ENCODE data around the gene SMARCA2. TPM values are rescaled to one million over a fixed set of nuclear protein-coding genes. Genes with fewer than 3 reads are reported as not detected.

Gene SMARCA2
- polyA plus RNA-seq, 1 donor, result 82.5 TPM

DNA sequence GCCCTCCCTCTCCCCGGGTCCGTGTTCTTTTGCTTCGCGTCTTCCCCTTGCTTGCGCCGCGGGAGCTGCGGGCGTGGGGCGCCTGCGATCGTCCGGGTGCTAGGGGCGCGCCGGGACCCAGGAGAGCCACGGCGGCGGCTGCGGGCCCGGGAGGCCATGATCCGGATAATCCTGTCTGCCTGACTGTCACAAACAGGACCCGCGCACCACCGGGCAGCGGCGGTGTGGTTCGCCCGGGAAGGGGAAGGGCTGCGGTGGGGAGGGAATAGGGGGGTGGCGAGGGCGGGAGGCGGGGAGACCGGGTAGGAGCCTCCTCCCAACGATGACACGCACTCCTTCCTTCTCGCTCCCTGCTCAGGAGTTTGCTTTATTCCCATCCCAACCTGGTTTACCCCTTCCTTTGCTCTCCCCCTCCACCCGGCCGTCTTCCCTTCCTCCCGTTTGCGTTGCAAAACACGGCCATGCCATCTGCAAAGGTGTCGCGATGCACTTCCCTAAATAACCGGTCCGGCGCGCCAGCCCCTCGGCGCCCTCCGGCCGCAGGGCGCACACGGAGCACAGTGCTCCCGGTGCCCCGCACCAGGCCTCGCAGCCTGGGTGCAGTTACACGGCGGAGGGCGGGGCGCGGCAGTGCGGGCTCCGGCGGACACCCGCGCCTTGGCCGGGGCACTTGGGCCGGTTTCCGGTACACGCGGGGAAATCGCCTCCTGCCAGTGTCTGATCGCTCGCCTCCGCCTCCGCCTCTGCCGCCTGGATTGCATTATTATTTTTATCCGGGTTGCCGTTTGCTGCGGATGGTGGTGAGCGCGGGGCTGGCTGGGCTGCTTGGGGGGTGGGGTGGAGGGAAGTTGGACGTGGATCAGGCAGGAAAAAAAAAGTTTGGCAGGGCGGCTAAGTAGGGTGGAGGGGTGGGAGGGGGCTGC, 1.5 kb downstream of the SMARCA2 start:
- peak; percentile 88 for DNase-seq

DNA sequence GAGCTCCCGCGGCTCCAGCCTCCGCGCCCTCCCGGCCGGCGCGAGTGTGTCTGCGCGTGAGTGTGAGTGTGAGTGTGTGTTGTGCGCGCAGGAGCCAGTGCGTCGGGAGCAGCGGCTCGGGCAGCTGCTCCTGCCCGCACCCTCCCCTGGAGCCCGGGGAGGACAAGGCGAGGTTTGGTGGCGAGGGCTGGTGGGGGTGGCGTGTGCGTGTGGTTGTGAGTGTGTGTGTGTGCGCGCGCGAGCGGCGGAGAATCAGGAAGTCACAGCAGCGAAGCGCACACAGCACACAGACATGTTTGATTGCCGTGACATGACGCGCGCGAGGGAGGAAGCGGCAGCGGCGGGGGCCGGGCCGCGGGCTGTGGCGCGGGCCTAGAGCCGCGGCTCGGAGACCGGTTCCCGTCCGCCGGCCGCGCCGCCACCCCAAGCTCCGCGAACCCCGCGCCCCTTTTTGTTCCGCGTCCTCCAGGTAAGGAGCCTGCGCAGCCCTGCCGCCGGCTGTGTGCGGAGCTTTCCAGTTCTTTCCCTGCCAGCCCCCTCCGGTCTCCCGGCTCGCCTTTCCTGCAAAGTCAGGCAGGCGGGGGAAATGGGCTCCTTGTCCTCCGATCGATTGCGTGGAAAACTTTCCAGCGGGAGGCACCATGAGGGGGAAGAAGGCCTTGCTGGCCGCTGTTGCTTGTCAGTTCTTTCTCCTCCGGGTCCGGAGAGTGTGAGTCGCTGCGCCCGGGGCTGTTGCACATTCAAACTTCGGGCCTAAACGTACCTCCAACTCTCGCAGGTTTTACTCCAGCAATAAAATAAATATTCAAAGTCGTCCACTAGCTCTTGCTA, 2.4 kb downstream of the SMARCA2 start:
- DNase-seq, result peak; percentile 88

DNA sequence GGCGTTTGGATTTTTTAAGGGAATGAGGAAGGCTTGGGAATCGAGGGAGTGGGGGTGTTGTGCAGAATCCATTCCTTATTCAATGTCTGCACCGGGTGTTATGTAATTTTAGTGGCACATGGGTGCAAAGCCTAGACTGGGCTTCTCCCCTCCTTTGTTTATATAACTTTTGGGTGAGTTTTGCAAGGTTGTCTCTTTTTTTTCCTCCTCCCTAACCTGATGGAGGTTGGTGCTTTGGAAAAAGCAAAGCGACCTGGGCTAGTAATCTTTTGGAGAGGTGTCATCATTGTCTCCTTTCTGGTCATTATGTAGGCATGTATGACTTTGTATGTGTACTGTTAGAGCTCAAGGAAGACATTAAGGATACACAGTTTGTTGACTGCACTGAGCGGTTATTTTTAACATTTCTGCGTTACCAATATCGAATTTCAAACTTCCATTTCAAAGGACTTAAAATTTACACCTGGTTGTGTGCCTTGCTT, 3.1 kb downstream of the SMARCA2 start:
- no peak for DNase-seq

DNA sequence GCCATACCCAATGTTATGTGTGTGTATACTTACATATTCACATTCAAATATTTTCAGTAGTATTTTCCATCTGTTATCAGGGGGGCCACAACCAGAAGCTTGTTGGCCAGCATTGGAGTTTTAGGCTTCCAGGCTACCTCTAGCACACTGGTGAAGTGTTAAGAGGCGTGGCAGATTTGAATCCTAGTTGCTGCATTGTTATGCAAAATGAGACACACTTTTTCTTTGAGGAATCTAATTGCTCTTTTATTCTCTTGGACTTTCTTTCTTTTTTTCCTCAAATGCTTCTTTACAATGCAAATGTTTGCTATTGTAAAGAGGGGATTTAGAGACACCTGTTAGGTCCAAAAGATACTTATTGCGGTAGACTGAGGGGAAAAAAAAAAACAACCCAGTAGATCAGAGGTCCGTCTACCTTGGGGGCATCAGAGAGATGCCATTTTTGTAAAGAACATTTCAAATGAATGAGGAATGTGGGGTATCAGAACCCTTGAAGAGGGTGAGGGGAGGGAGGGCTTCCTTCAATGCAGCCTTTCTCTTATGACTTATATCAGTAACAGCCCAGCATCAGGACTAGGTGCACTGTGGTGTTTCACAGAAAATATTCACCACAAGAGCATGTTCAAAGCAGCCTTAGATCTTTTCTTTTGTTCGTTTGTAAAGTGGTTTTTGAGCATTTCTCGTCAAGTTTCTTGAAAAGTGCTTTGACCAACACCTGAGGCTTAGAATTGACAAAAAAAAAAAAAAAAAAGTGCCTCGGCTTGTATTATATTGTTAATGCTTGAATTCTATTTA, 3.8 kb downstream of the SMARCA2 start:
- DNase-seq, result no peak

- no peak for DNase-seq
Measured at GRCh38 chr9:2019723-2020122, 4.6 kb downstream of the SMARCA2 start.

DNA sequence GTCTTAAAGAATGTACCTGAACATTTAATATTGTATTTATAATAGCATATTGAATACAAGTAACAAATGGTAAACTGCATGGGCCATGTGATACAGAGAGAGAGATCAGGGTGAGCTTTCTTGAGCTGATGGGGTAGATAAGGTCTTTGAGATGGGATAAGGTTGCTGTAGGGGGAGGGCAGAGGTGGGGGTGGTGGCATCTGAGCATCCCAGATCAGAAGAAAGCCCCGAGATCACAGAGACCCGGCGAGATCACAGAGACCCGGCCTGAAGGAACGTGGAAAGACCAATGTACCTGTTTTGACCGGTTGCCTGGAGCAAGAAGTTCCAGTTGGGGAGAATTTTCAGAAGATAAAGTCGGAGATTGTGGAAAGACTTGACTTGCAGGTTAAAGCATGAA, 6.6 kb downstream of the SMARCA2 start:
- no peak for DNase-seq

GRCh38 chr9:2022560-2022959, 7.4 kb downstream of the SMARCA2 start:
- no peak for DNase-seq

GRCh38 chr9:2023042-2023441, 7.9 kb downstream of the SMARCA2 start:
- DNase-seq, result no peak

- DNase-seq, result no peak
Measured at GRCh38 chr9:2023532-2023931, 8.4 kb downstream of the SMARCA2 start.

- DNase-seq, result no peak
Measured at GRCh38 chr9:2024888-2025782, 10.0 kb downstream of the SMARCA2 start.

- no peak for DNase-seq
Measured at GRCh38 chr9:2026220-2026997, 11.3 kb downstream of the SMARCA2 start.

GRCh38 chr9:2027543-2028160, 12.5 kb downstream of the SMARCA2 start:
- DNase-seq, result no peak

- no peak for DNase-seq
Measured at GRCh38 chr9:2028888-2029287, 13.7 kb downstream of the SMARCA2 start.

DNA sequence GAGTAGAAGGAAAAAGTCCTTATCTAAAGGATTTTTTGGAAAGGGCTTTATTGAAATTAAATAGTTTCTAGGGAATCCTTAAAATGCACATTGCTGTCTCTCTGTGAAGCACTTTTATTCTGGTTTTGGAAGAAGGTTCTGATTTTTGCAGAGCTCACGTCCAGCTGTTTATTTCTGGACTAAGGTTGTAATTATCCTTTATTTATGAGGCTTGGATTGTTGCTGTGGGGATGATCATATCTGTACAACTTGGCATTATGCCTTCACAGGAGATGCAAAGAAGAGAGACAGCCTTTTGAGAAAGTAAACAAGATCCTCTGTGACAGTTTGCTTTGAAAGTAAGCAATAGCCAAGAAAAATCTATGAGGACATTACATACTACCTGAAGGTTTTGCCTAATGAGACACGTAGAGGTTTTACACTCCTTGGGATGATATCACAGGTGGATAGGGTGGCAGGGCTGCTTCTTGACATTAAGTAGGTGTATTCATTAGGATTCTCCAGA, 14.6 kb downstream of the SMARCA2 start:
- no peak for DNase-seq

DNA sequence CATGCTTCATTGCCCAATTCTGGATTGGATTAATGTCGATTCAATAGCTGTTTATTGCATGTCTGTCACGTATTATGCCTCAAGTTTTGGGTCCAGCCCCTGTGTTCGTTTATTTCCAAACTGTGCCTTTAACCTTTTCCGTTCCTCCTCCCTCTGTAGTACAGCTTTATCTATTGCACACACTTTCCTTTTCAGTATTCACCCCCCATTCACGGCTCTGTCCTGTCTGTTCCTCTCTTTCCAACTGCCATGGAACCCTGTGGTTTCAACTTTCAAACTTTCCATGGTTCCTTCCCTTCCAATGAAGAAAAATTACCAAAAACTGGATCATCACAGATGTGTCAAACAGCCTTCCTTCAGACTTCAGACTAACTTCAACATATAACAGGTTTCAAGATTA, 17.1 kb downstream of the SMARCA2 start:
- DNase-seq, result no peak

GRCh38 chr9:2036844-2037243, 21.7 kb downstream of the SMARCA2 start:
- DNase-seq, result no peak

DNA sequence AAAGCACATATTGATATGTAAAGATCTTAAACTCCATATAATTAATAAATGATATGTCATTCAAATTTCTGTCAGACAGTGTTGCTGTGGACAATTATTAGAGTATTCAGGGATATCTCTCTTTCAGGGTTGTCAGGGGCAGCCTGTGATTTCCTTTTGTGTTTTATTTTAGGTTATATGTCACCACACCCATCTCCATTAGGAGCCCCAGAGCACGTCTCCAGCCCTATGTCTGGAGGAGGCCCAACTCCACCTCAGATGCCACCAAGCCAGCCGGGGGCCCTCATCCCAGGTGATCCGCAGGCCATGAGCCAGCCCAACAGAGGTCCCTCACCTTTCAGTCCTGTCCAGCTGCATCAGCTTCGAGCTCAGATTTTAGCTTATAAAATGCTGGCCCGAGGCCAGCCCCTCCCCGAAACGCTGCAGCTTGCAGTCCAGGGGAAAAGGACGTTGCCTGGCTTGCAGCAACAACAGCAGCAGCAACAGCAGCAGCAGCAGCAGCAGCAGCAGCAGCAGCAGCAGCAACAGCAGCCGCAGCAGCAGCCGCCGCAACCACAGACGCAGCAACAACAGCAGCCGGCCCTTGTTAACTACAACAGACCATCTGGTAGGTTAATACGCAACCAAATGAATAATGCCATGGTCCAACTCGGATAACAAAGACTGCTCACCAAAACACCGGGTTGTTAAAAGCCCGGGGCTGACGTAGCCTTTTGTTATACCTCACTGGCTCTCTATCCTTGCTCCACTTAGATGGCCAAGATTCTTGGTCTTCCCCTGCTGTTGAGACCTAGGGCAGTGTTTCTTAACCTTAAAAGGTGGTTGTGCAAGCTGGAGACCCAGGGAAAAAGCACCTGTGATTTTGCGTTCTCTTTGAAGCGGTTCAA, 24.4 kb downstream of the SMARCA2 start:
- no peak for DNase-seq

DNA sequence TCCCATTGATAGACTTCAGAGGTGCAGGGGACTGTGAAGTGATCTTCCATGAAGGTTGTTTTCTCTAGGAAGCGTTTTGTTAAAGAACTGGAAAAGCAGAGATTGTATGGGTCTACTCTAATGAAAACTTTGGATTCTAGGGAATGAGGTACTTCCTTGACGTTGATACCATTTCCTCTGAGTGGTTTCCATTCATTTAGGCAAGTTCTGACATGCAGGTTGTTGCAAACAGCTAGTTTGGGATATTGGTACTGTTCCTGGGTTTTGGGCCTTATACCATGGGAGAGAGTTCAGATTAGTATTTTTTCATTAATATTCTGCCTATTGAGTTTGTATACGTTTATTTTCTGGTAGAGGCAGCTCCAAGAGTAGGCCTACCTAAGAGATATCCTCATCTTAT, 25.7 kb downstream of the SMARCA2 start:
- DNase-seq, result no peak

DNA sequence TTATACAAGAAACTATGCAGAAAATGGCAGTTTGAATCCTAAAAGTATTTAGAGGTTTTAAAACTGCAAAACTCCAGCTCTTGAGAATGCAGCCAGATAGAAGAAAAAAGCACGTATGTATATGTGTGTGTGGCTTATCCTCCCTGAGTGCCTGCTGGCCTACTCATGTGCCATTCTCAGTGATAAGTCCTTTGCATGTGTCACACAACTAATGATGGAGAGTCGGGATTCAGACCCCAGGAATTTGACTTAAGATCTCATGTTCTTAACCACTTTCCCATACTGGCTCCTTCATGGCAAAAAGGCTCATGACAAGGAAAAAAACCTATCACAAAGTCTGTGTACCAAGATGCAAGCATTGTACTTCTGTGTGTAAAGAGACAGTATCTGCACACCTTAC, 26.6 kb downstream of the SMARCA2 start:
- DNase-seq, result no peak
